Esophagus squamous epithelium (tissue), 4 donors: Measurements from ENCODE around the gene PORCN.

Experiments used
- POLR2A ChIP-seq, 4 donors: fragments of 450-650 bp; IDR thresholded peaks; one replicate each; pipeline ENCODE4 v1.6.1; 2017; ENCODE audit warnings: antibody characterized with exemption in 4 of 4, mild to moderate bottlenecking in 4 of 4, moderate library complexity in 3 of 4
- TF ChIP-seq, protein P1 (sequence below), 6 experiments: fragments of 450-650 bp in 4 of 6; fragments of 200-600 bp in 2 of 6; sonication (generic) in 2 of 6; IDR thresholded peaks; one replicate each; pipeline ENCODE4 v1.5.1; 2016 to 2019; ENCODE audit warnings: antibody characterized with exemption in 6 of 6, mild to moderate bottlenecking in 4 of 6, moderate library complexity in 4 of 6

GRCh38 chrX:48489296-48489695, 19.5 kb upstream of the PORCN start:
- TF ChIP-seq, protein P1, sequence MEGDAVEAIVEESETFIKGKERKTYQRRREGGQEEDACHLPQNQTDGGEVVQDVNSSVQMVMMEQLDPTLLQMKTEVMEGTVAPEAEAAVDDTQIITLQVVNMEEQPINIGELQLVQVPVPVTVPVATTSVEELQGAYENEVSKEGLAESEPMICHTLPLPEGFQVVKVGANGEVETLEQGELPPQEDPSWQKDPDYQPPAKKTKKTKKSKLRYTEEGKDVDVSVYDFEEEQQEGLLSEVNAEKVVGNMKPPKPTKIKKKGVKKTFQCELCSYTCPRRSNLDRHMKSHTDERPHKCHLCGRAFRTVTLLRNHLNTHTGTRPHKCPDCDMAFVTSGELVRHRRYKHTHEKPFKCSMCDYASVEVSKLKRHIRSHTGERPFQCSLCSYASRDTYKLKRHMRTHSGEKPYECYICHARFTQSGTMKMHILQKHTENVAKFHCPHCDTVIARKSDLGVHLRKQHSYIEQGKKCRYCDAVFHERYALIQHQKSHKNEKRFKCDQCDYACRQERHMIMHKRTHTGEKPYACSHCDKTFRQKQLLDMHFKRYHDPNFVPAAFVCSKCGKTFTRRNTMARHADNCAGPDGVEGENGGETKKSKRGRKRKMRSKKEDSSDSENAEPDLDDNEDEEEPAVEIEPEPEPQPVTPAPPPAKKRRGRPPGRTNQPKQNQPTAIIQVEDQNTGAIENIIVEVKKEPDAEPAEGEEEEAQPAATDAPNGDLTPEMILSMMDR (IDR thresholded peaks at IDR 0.05), result no peak
- no peak for TF ChIP-seq POLR2A (IDR thresholded peaks at IDR 0.05)
